ENCODE measurements around the gene CCN5. TPM values are rescaled to one million over a fixed set of nuclear protein-coding genes. Genes with fewer than 3 reads are reported as not detected.
"Not testable (repeated sequence)": the region's sequence is repeated elsewhere in the genome, so short reads cannot be mapped to it uniquely, and the experiment has no call there.

Gene CCN5
- total RNA-seq, 1 donor from 2014 or later: not detected

DNA sequence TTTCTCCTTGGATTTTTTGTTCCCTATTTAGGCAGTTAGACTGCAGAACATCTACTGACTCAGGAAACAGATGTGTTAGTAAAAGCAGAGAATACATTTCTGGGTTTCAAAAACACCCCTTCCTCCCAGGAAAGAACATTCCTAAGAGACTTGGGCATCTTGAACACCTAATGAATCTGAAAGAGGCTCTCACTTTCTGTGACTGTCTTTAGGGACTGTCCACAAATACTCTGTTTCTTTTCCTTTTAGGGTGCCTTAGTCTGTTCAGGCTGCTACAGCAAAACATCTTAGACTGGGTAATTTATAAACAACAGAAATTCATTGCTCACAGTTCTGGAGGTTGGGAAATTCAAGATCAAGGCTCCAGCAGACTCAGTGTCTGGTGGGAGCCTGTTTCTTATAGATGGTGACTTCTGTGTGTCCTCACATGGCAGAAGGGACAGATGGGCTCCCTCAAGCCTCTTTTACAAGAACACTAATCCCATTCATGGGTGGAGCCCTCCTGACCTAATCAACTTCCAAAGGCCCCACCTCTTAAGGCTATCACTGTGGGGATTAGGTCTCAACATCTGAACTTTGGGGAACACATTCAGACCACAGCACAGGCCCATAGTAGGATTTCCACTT, 19.4 kb upstream of the CCN5 start:
- H3K9me3 Mint-ChIP-seq (ENCODE audit: unreplicated experiment): no peaks in the 10 kb centered on the region
- no peak for DNase-seq (ENCODE audit: low spot score)

GRCh38 chr20:44696315-44696714, 18.9 kb upstream of the CCN5 start:
- Mint-ChIP-seq H3K9me3 (ENCODE audit: unreplicated experiment) (no peaks in the 10 kb centered on the region), H3K4me1 (ENCODE audit: unreplicated experiment) (no peaks in the 10 kb centered on the region), H3K4me3 (ENCODE audit: unreplicated experiment) (no peak overlapping the region), H3K27me3 (ENCODE audit: unreplicated experiment) (no peaks in the 10 kb centered on the region), H3K27ac (ENCODE audit: unreplicated experiment) (no peak overlapping the region), H3K36me3 (ENCODE audit: low read depth, unreplicated experiment) (no peaks in the 10 kb centered on the region)
- TF ChIP-seq, protein P1, sequence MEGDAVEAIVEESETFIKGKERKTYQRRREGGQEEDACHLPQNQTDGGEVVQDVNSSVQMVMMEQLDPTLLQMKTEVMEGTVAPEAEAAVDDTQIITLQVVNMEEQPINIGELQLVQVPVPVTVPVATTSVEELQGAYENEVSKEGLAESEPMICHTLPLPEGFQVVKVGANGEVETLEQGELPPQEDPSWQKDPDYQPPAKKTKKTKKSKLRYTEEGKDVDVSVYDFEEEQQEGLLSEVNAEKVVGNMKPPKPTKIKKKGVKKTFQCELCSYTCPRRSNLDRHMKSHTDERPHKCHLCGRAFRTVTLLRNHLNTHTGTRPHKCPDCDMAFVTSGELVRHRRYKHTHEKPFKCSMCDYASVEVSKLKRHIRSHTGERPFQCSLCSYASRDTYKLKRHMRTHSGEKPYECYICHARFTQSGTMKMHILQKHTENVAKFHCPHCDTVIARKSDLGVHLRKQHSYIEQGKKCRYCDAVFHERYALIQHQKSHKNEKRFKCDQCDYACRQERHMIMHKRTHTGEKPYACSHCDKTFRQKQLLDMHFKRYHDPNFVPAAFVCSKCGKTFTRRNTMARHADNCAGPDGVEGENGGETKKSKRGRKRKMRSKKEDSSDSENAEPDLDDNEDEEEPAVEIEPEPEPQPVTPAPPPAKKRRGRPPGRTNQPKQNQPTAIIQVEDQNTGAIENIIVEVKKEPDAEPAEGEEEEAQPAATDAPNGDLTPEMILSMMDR (IDR thresholded peaks at IDR 0.05; ENCODE audit: unreplicated experiment): no peak
- no peak for DNase-seq (ENCODE audit: low spot score)

More for the DNA sequence above, 19.4 kb upstream of the CCN5 start:
- Mint-ChIP-seq H3K27me3 (ENCODE audit: unreplicated experiment) (no peaks in the 10 kb centered on the region), H3K4me1 (ENCODE audit: unreplicated experiment) (no peaks in the 10 kb centered on the region), H3K36me3 (ENCODE audit: low read depth, unreplicated experiment) (no peaks in the 10 kb centered on the region), H3K27ac (ENCODE audit: unreplicated experiment) (no peak overlapping the region), H3K4me3 (ENCODE audit: unreplicated experiment) (no peak overlapping the region)
- TF ChIP-seq, protein P1 (IDR thresholded peaks at IDR 0.05; ENCODE audit: unreplicated experiment): no peak

- not testable (repeated sequence) for H3K27me3 Mint-ChIP-seq (ENCODE audit: unreplicated experiment); H3K4me1 Mint-ChIP-seq (ENCODE audit: unreplicated experiment); H3K27ac Mint-ChIP-seq (ENCODE audit: unreplicated experiment); H3K4me3 Mint-ChIP-seq (ENCODE audit: unreplicated experiment); DNase-seq (ENCODE audit: low spot score); H3K9me3 Mint-ChIP-seq (ENCODE audit: unreplicated experiment); H3K36me3 Mint-ChIP-seq (ENCODE audit: low read depth, unreplicated experiment)
Observed at GRCh38 chr20:44697041-44697440, 18.1 kb upstream of the CCN5 start.

GRCh38 chr20:44698351-44698750, 16.8 kb upstream of the CCN5 start:
- H3K36me3 Mint-ChIP-seq (ENCODE audit: low read depth, unreplicated experiment): no peaks in the 10 kb centered on the region
- no peak overlapping the region for H3K4me3 Mint-ChIP-seq (ENCODE audit: unreplicated experiment)
- no peak for DNase-seq (ENCODE audit: low spot score)
- no peaks in the 10 kb centered on the region for H3K9me3 Mint-ChIP-seq (ENCODE audit: unreplicated experiment)
- TF ChIP-seq, protein P1 (IDR thresholded peaks at IDR 0.05; ENCODE audit: unreplicated experiment): no peak
- no peak overlapping the region for H3K27ac Mint-ChIP-seq (ENCODE audit: unreplicated experiment)
- no peaks in the 10 kb centered on the region for H3K4me1 Mint-ChIP-seq (ENCODE audit: unreplicated experiment)
- H3K27me3 Mint-ChIP-seq (ENCODE audit: unreplicated experiment): no peaks in the 10 kb centered on the region

GRCh38 chr20:44700306-44700705, 14.9 kb upstream of the CCN5 start:
- TF ChIP-seq, protein P1 (IDR thresholded peaks at IDR 0.05; ENCODE audit: unreplicated experiment): no peak
- Mint-ChIP-seq H3K4me3 (ENCODE audit: unreplicated experiment) (no peak overlapping the region), H3K36me3 (ENCODE audit: low read depth, unreplicated experiment) (peaks cover 4% of the 10 kb centered on the region), H3K9me3 (ENCODE audit: unreplicated experiment) (no peaks in the 10 kb centered on the region), H3K27ac (ENCODE audit: unreplicated experiment) (no peak overlapping the region), H3K4me1 (ENCODE audit: unreplicated experiment) (no peaks in the 10 kb centered on the region), H3K27me3 (ENCODE audit: unreplicated experiment) (no peaks in the 10 kb centered on the region)
- no peak for DNase-seq (ENCODE audit: low spot score)

Data from endothelial cell (in vitro differentiated cells).